ENCODE results near the gene HDAC9. TPM values are rescaled to one million over a fixed set of nuclear protein-coding genes. Genes with fewer than 3 reads are reported as not detected.

HDAC9 gene
- total RNA-seq, 2 donors from 2014 or later, result 8.3 to 31.9 TPM

DNA sequence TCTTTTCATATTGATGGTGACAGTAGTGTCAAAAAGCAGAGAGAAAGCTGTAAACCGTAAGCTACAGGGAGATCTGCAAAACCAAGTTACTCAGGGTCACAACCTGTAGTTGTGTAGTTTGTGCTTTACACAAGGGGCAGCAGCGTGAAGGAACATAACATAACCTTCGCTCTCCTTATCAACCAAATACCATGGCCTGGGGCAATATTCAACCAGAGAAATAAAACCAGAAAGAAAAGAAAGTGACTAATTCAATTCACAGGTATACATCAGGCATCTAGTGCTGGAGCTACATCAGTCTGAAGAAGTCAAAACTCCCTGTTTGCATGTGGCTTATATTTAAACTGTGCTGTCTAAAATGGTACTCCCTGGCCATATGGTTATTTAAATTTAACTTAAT, 397.6 kb downstream of the HDAC9 start:
- intact Hi-C loops (cut with DNase I), result no loop called here
- Histone ChIP-seq H3K4me1 (replicated peaks) (no peaks in the 10 kb centered on the region), H3K36me3 (no peaks in the 10 kb centered on the region), H3K27me3 (replicated peaks; ENCODE audit: insufficient read depth) (no peaks in the 10 kb centered on the region), H3K9me3 (no peaks in the 10 kb centered on the region), H3K27ac (no peak overlapping the region), H3K4me3 (no peak overlapping the region)
- TF ChIP-seq POLR2AphosphoS5 (IDR thresholded peaks at IDR 0.05) (no peak), POLR2A (IDR thresholded peaks at IDR 0.05) (no peak)
- TF ChIP-seq, protein P1, sequence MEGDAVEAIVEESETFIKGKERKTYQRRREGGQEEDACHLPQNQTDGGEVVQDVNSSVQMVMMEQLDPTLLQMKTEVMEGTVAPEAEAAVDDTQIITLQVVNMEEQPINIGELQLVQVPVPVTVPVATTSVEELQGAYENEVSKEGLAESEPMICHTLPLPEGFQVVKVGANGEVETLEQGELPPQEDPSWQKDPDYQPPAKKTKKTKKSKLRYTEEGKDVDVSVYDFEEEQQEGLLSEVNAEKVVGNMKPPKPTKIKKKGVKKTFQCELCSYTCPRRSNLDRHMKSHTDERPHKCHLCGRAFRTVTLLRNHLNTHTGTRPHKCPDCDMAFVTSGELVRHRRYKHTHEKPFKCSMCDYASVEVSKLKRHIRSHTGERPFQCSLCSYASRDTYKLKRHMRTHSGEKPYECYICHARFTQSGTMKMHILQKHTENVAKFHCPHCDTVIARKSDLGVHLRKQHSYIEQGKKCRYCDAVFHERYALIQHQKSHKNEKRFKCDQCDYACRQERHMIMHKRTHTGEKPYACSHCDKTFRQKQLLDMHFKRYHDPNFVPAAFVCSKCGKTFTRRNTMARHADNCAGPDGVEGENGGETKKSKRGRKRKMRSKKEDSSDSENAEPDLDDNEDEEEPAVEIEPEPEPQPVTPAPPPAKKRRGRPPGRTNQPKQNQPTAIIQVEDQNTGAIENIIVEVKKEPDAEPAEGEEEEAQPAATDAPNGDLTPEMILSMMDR (IDR thresholded peaks at IDR 0.05), result no peak
- 95% methylated on average over 3 of the region's 3 CpGs for WGBS
- DNase-seq (ENCODE audit: low spot score), result no peak

DNA sequence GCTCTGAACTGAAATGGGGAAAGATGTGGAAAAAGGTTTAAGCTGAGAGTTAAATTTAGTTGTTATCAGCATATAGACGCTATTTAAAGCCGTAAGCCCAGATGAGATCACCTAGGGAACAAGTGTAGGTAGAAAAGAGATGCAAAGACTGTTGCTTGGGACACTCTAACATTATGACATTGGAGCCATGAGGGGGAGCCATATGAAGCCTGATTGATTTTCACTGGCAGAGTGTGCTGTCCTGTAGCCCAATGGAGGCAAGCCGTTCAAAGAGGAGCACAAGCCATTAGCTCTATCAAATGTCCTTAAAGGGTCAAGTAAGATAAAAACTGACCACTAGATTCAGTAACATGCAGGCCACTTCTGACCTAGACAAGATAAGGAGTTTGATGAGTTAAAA, 398.6 kb downstream of the HDAC9 start:
- TF ChIP-seq, protein P1 (IDR thresholded peaks at IDR 0.05), result no peak
- TF ChIP-seq POLR2A (IDR thresholded peaks at IDR 0.05) (no peak), POLR2AphosphoS5 (IDR thresholded peaks at IDR 0.05) (no peak)
- Histone ChIP-seq H3K36me3 (no peaks in the 10 kb centered on the region), H3K27ac (no peak overlapping the region), H3K9me3 (no peaks in the 10 kb centered on the region), H3K4me1 (replicated peaks) (no peaks in the 10 kb centered on the region), H3K27me3 (replicated peaks; ENCODE audit: insufficient read depth) (no peaks in the 10 kb centered on the region), H3K4me3 (no peak overlapping the region)
- no peak for DNase-seq (ENCODE audit: low spot score)
- intact Hi-C loops (cut with DNase I), result no loop called here
- 100% methylated on average over 3 of the region's 3 CpGs for WGBS

DNA sequence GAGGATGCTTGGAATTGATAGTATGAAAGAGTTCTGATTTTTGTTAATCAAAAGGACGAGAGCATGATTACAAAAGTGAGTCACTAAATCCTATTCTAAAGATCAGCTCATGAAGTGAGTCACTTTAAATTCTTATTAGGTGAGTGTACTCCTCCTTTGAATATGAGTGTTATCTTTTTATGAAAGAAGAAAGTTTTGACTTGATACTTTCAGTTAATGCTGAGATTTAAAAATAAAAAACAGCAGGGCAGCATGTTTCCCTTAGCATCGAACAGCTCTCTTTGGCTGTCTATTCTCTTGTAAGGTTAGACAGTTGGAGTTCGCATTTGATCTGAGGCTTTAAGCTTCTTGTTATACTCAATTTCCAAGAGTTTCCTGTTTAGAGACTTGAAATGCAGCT, 399.9 kb downstream of the HDAC9 start:
- no peak overlapping the region for H3K27ac ChIP-seq
- intact Hi-C loops (cut with DNase I), result no loop called here
- H3K9me3 ChIP-seq, result no peaks in the 10 kb centered on the region
- TF ChIP-seq POLR2A (IDR thresholded peaks at IDR 0.05) (no peak), POLR2AphosphoS5 (IDR thresholded peaks at IDR 0.05) (no peak)
- TF ChIP-seq, protein P1 (IDR thresholded peaks at IDR 0.05), result no peak
- no peaks in the 10 kb centered on the region for H3K27me3 ChIP-seq (replicated peaks; ENCODE audit: insufficient read depth)
- H3K4me3 ChIP-seq, result no peak overlapping the region
- 66% methylated on average over 3 of the region's 3 CpGs for WGBS
- no peaks in the 10 kb centered on the region for H3K36me3 ChIP-seq
- H3K4me1 ChIP-seq (replicated peaks), result no peaks in the 10 kb centered on the region
- no peak for DNase-seq (ENCODE audit: low spot score)

DNA sequence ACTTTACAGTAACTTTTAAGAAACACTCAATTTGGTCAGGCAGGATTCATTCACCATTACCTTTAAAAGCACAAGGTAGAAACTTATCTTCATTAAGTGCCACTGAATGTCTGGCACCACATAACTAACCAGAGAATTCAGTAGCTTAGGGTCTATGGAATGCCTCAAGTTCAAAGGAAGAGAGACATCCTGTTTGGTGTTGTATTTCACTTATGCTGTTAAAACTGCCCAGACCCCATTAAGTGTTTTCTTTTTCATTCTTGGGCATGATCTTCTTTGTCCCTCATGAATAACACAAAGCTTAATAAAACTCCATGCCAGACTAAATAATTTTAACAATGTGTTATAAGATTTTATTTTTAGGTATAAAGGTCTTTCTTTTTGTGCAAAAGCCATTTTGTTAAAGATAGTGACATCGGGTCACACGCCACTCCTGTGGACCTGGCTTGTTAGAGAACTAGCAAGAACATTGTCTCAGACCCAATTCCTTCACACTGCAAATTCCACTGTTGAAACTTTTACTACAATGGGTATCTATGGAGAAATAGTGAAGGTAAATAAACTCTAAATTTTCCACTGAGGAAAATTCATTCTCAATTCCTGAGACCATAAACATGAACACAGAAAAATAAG, 400.9 kb downstream of the HDAC9 start:
- TF ChIP-seq, protein P1 (IDR thresholded peaks at IDR 0.05), result no peak
- no peak for TF ChIP-seq POLR2A (IDR thresholded peaks at IDR 0.05)
- TF ChIP-seq POLR2AphosphoS5 (IDR thresholded peaks at IDR 0.05), result no peak
- Histone ChIP-seq H3K27me3 (replicated peaks; ENCODE audit: insufficient read depth) (no peaks in the 10 kb centered on the region), H3K27ac (no peak overlapping the region), H3K36me3 (no peaks in the 10 kb centered on the region), H3K4me1 (replicated peaks) (no peaks in the 10 kb centered on the region), H3K9me3 (no peaks in the 10 kb centered on the region), H3K4me3 (no peak overlapping the region)
- intact Hi-C loops (cut with DNase I), result no loop called here
- WGBS, result 53% methylated on average over 2 of the region's 2 CpGs
- DNase-seq (ENCODE audit: low spot score), result no peak

DNA sequence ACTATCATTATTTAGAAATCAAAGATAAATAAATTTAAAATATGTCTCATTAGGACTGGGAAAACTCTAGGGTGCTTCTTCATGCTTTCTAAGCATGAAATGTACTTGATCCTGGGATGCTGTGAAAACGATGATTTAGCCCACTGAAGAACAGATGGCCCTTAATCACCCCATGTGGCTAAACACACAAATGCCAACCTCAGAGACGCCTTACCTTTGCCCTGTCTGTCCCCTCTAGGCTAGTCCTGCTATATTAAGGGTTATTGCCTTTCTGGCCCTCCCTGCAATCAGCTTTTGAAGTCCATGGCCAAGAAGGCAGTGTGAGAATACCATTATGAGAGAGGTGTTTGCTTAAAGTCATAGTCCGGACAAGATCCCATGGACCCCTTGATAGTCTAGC, 404.7 kb downstream of the HDAC9 start:
- 70% methylated on average over 3 of the region's 3 CpGs for WGBS
- DNase-seq (ENCODE audit: low spot score), result no peak
- no peaks in the 10 kb centered on the region for H3K36me3 ChIP-seq
- no peaks in the 10 kb centered on the region for H3K4me1 ChIP-seq (replicated peaks)
- H3K27ac ChIP-seq, result no peak overlapping the region
- H3K9me3 ChIP-seq, result no peaks in the 10 kb centered on the region
- no peaks in the 10 kb centered on the region for H3K27me3 ChIP-seq (replicated peaks; ENCODE audit: insufficient read depth)
- intact Hi-C loops (cut with DNase I), result no loop called here
- H3K4me3 ChIP-seq, result no peak overlapping the region
- TF ChIP-seq, protein P1 (IDR thresholded peaks at IDR 0.05), result no peak
- TF ChIP-seq POLR2A (IDR thresholded peaks at IDR 0.05), result no peak
- no peak for TF ChIP-seq POLR2AphosphoS5 (IDR thresholded peaks at IDR 0.05)

Data from prostate gland (tissue), 2 donors.